ENCODE results near the gene WTIP.

DNA sequence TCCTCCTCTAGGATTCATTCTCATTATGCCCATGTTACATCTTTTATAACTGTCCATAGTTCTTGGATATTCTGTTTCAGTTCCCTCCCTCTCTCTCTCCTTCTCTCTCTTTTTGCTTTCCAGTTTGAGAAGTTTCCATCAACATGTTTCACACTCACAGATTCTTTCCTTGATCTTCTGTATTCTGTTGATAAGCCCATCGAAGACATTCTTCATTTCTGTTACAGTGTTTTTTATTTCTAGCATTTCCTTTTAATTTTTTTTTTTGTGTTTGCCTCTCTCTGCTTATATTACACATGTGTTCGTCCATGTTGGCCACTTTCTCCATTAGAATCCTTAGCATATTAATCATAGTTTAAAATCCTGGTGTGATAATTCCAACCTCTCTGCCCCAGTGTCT lies 68.3 kb downstream of the WTIP start:
- TF ChIP-seq CTCF (IDR thresholded peaks at IDR 0.05): no peak
- TF ChIP-seq POLR2AphosphoS5 (IDR thresholded peaks at IDR 0.05; ENCODE audit: low read depth, low read length): no peak
- TF ChIP-seq REST (IDR thresholded peaks at IDR 0.05; ENCODE audit: insufficient read depth in 1 of 2, low read depth in 2 of 2, low read length in 1 of 2): no peak
